Thoracic aorta (tissue), 2 donors: ENCODE results near the gene MCOLN2. TPM values are rescaled to one million over a fixed set of nuclear protein-coding genes. Genes with fewer than 3 reads are reported as not detected.

Experiments
- ATAC-seq: fragments of 150-250 bp; one replicate; pipeline ENCODE4 v1.8.0; 2017; ENCODE audit warnings: low read depth; ENCODE audit not compliant: insufficient number of reproducible peaks, low FRiP score
- DNase-seq: peaks from one replicate; pipeline ENCODE4 v3.0.0-alpha.2; 2020; ENCODE audit warnings: low spot score
- H3K27ac ChIP-seq, 2 donors: fragments of 200-600 bp; sonication (generic); 1 replicate in 1 of 2; 2 replicates in 1 of 2; pipeline ENCODE4 v1.5.1; 2016; ENCODE audit warnings: mild to moderate bottlenecking in 2 of 2, moderate library complexity in 2 of 2
- H3K27me3 ChIP-seq: fragments of 200-600 bp; sonication (generic); replicated peaks from 2 replicates; pipeline ENCODE4 v1.6.0; 2016; ENCODE audit warnings: mild to moderate bottlenecking; ENCODE audit not compliant: insufficient read depth
- H3K36me3 ChIP-seq: fragments of 200-600 bp; sonication (generic); one replicate; pipeline ENCODE4 v1.5.1; 2016
- H3K4me1 ChIP-seq, 2 donors: fragments of 200-600 bp; sonication (generic); 1 replicate in 1 of 2; 2 replicates in 1 of 2; pipeline versions ENCODE4 v1.5.1 to v1.6.0; 2016; ENCODE audit warnings: low read depth in 2 of 2, mild to moderate bottlenecking in 1 of 2; ENCODE audit not compliant: control insufficient read depth in 1 of 2
- H3K4me3 ChIP-seq: fragments of 200-600 bp; sonication (generic); 2 replicates; pipeline ENCODE4 v1.5.1; 2016; ENCODE audit warnings: mild to moderate bottlenecking
- H3K9me3 ChIP-seq: fragments of 200-600 bp; sonication (generic); 2 replicates; pipeline ENCODE4 v1.5.1; 2016
- CTCF ChIP-seq: fragments of 200-600 bp; sonication (generic); IDR thresholded peaks from one replicate; pipeline ENCODE4 v1.5.1; 2019; ENCODE audit warnings: antibody characterized with exemption
- total RNA-seq, 2 donors: library from RNA; depleted of rRNA; stranded (reverse); fragments of >200 nt; gene quantifications; one replicate each; pipeline versions ENCODE4 v1.1.0 to v1.2.3, GENCODE V29; 2016

Gene MCOLN2
- total RNA-seq, 2 donors from 2014 or later, result 1.2 to 1.8 TPM

- DNase-seq, result no peak
- Histone ChIP-seq H3K27ac (no peak overlapping the region), H3K4me1 (peaks cover 15 to 32% of the 10 kb centered on the region in 2 donors), H3K27me3 (no peaks in the 10 kb centered on the region), H3K36me3 (no peaks in the 10 kb centered on the region), H3K4me3 (no peak overlapping the region), H3K9me3 (no peaks in the 10 kb centered on the region)
- TF ChIP-seq CTCF, result no peak
- ATAC-seq, result no peak
These were observed 40.3 kb downstream of the MCOLN2 start for GRCh38 chr1:84956655-84957054.

DNA sequence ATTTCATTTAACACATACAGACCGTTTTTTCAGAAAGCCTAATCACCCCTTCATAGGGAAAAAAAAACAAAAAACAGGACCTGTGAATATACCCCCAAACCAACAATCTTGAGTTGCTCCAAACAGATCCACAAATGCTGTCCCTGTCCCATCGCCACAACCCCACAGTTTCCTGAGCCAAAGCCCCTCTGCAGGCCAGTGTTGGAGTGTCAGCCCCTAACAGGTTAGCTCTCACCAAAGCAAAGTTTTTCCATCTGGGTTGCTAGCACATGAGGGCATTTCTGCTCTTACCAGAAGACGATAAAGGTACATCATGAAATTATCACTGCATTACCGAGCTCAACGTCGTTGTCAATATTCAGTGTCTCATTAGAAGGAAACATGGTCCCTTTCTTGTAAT is 40.8 kb downstream of the MCOLN2 start:
- H3K4me3 ChIP-seq, result no peak overlapping the region
- no peak for DNase-seq
- no peaks in the 10 kb centered on the region for H3K27me3 ChIP-seq

GRCh38 chr1:84949664-84950063 is 47.2 kb downstream of the MCOLN2 start:
- Histone ChIP-seq H3K4me3 (no peak overlapping the region), H3K36me3 (no peaks in the 10 kb centered on the region), H3K27ac (no peak overlapping the region), H3K9me3 (no peaks in the 10 kb centered on the region), H3K27me3 (no peaks in the 10 kb centered on the region), H3K4me1 (peaks cover 6 to 11% of the 10 kb centered on the region in 2 donors)
- ATAC-seq (no peak), DNase-seq (no peak)
- no peak for TF ChIP-seq CTCF

More for the DNA sequence above, 40.8 kb downstream of the MCOLN2 start:
- Histone ChIP-seq H3K27ac (no peak overlapping the region), H3K9me3 (no peaks in the 10 kb centered on the region), H3K36me3 (no peaks in the 10 kb centered on the region), H3K4me1 (peaks cover 10 to 27% of the 10 kb centered on the region in 2 donors)
- ATAC-seq, result no peak
- no peak for TF ChIP-seq CTCF

DNA sequence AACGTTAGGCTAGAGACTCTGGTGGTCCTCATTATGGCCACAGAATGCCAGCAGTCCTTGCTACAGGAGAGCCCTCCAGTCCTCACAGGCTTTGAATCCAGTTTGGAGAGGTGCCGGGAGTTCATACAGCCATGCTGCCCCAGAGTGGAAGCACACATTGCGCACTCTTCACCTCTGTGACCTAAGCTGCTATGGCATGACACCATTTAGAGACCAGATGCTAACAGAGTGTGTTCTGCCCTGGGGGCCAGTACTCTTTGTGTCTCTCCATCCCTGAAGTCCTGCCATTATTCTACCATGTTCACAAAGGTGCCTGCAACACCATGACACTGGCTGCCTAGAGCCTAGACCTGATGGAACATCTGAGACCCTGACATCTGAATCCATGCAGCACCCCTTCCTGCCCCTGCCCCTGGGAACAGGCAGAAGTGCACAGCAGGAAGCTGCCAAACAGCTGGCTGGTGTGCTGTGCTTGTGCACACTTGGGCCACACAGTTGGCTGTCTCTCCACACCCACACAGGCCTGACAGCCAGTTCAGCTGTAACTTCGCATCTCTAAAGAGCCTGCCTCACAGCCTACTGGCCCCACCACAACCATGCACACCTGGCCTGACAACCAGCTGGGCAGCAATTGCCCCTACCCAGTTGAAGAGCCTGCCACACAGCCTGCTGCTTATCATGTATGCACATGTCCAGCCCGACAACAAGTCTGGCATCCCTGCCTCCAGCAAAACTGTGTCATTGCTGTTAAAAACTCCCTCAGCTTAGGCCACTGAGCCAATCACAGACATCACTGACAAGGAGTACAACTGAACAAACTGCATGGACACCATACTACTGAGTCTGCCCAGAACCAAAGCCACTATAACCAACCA is 49.1 kb downstream of the MCOLN2 start:
- Histone ChIP-seq H3K4me3 (no peak overlapping the region), H3K27ac (no peak overlapping the region), H3K36me3 (no peaks in the 10 kb centered on the region), H3K9me3 (no peaks in the 10 kb centered on the region), H3K27me3 (no peaks in the 10 kb centered on the region), H3K4me1 (peaks cover 4 to 6% of the 10 kb centered on the region in 2 donors)
- TF ChIP-seq CTCF, result no peak
- no peak for ATAC-seq
- no peak for DNase-seq

DNA sequence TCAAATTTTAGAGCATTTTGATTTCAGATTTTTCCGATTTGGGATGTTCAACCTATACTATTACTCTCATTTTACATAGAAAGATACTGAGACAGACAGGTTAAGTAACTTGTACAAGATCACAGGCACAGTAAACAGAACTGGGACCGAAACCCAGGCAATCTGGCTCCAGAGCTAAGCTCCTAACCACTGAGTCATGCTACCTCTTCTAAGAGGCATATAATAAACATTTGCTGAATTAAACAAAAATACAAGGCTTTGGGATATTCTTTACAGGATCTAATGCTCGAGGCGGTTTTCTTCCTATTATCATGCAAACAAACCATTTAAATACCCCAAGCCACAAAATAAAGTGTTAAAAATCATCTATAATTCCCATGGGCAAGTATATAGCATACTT is 50.3 kb downstream of the MCOLN2 start:
- TF ChIP-seq CTCF, result no peak
- Histone ChIP-seq H3K36me3 (no peaks in the 10 kb centered on the region), H3K4me3 (no peak overlapping the region), H3K4me1 (peaks cover 4 to 6% of the 10 kb centered on the region in 2 donors), H3K27ac (no peak overlapping the region), H3K9me3 (no peaks in the 10 kb centered on the region), H3K27me3 (no peaks in the 10 kb centered on the region)
- ATAC-seq (no peak), DNase-seq (no peak)
